ENCODE measurements around the gene DCAF7. TPM values are rescaled to one million over a fixed set of nuclear protein-coding genes. Genes with fewer than 3 reads are reported as not detected.

The DCAF7 gene
- polyA plus RNA-seq, 3 donors: 41.9 to 89.4 (median 58.1) TPM

DNA sequence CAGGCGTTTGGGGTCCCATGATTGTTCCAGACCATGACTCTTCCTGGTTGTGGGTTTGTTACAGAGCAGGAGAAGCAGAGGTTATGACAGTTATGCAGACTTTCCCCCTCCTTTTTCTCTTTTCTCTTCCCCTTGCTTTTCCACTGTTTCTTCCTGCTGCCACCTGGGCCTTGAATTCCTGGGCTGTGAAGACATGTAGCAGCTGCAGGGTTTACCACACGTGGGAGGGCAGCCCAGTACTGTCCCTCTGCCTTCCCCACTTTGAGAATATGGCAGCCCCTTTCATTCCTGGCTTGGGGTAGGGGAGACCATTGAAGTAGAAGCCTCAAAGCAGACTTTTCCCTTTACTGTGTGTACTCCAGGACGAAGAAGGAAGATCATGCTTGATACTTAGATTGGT lies 42.5 kb downstream of the DCAF7 start:
- TF ChIP-seq, protein P1, sequence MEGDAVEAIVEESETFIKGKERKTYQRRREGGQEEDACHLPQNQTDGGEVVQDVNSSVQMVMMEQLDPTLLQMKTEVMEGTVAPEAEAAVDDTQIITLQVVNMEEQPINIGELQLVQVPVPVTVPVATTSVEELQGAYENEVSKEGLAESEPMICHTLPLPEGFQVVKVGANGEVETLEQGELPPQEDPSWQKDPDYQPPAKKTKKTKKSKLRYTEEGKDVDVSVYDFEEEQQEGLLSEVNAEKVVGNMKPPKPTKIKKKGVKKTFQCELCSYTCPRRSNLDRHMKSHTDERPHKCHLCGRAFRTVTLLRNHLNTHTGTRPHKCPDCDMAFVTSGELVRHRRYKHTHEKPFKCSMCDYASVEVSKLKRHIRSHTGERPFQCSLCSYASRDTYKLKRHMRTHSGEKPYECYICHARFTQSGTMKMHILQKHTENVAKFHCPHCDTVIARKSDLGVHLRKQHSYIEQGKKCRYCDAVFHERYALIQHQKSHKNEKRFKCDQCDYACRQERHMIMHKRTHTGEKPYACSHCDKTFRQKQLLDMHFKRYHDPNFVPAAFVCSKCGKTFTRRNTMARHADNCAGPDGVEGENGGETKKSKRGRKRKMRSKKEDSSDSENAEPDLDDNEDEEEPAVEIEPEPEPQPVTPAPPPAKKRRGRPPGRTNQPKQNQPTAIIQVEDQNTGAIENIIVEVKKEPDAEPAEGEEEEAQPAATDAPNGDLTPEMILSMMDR (IDR thresholded peaks at IDR 0.05): no peak
- H3K4me3 ChIP-seq (replicated peaks in 1 of 3; ENCODE audit: low read depth in 2 of 3, low read length in 3 of 3): no peak overlapping the region
- H3K27ac ChIP-seq (ENCODE audit: low read depth in 1 of 2, low read length in 2 of 2): no peak overlapping the region
- no peaks in the 10 kb centered on the region for H3K4me1 Mint-ChIP-seq
- peaks cover 0 to 6% (median 0%) of the 10 kb centered on the region in 3 donors for H3K27me3 Mint-ChIP-seq (ENCODE audit: low read depth in 3 of 3)
- H3K36me3 ChIP-seq (replicated peaks in 1 of 2; ENCODE audit: control insufficient read depth in 1 of 2, insufficient read depth in 2 of 2, low read length in 2 of 2): peaks cover 55 to 71% of the 10 kb centered on the region in 2 donors
- H3K9me3 Mint-ChIP-seq: no peaks in the 10 kb centered on the region
- peak overlapping the region in 3 of 7 donors; percentile 25 to 78 (median 27) for H3K27ac Mint-ChIP-seq
- intact Hi-C loops (cut with micrococcal nuclease): no loop called here
- no peaks in the 10 kb centered on the region for H3K9me3 ChIP-seq (replicated peaks in 1 of 2; ENCODE audit: control insufficient read depth in 1 of 2, insufficient read depth in 1 of 2, low read length in 2 of 2)
- no peak for DNase-seq
- WGBS (ENCODE audit: insufficient coverage): 100% methylated on average over 2 of the region's 3 CpGs
- H3K4me3 Mint-ChIP-seq: no peak overlapping the region
- H3K27me3 ChIP-seq (ENCODE audit: control insufficient read depth in 2 of 2, insufficient read depth in 2 of 2, low read length in 2 of 2): no peaks in the 10 kb centered on the region
- no peaks in the 10 kb centered on the region for H4K20me1 ChIP-seq (ENCODE audit: insufficient read depth, low read length)
- no peaks in the 10 kb centered on the region for H3K79me2 ChIP-seq (ENCODE audit: insufficient read depth, low read length)
- no peak overlapping the region for H3K9ac ChIP-seq (ENCODE audit: insufficient read depth, low read length, poor library complexity, severe bottlenecking)
- H3K36me3 Mint-ChIP-seq: peaks cover 61 to 77% of the 10 kb centered on the region in 2 donors
- no peaks in the 10 kb centered on the region for H3K4me1 ChIP-seq (ENCODE audit: control insufficient read depth in 1 of 2, insufficient read depth in 2 of 2, low read length in 2 of 2)
- H3K4me2 ChIP-seq (replicated peaks; ENCODE audit: extremely low read depth, low read length, poor library complexity, severe bottlenecking): no peak overlapping the region
- H2AFZ ChIP-seq (ENCODE audit: insufficient read depth, low read depth, low read length, poor library complexity, severe bottlenecking): no peak overlapping the region

DNA sequence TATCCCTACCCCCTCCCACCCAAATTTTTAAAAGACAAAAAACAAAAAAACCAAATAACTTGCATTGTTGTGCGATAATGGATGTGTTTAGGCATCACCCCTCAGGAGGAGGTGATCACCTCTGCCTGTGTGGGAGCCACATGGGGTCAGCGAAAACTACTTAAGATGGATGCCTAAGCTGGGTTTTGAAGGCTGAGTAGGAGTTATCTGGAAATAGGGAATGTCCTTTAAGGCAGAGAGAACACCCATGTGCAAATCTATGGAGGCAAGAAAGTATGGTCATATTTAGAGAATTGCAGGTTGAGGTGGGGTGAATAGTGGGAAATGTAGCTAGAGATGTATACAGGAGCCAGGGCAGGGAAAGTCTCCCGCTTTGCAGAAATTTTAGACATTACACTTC lies 44.9 kb downstream of the DCAF7 start:
- Histone ChIP-seq H2AFZ (ENCODE audit: insufficient read depth, low read depth, low read length, poor library complexity, severe bottlenecking) (no peak overlapping the region), H3K4me2 (replicated peaks; ENCODE audit: extremely low read depth, low read length, poor library complexity, severe bottlenecking) (no peak overlapping the region), H3K36me3 (replicated peaks in 1 of 2; ENCODE audit: control insufficient read depth in 1 of 2, insufficient read depth in 2 of 2, low read length in 2 of 2) (peaks cover 32 to 47% of the 10 kb centered on the region in 2 donors), H3K4me1 (ENCODE audit: control insufficient read depth in 1 of 2, insufficient read depth in 2 of 2, low read length in 2 of 2) (peaks cover 2% of the 10 kb centered on the region in 2 donors), H4K20me1 (ENCODE audit: insufficient read depth, low read length) (no peaks in the 10 kb centered on the region), H3K27ac (ENCODE audit: low read depth in 1 of 2, low read length in 2 of 2) (no peak overlapping the region), H3K9me3 (replicated peaks in 1 of 2; ENCODE audit: control insufficient read depth in 1 of 2, insufficient read depth in 1 of 2, low read length in 2 of 2) (no peaks in the 10 kb centered on the region), H3K4me3 (replicated peaks in 1 of 3; ENCODE audit: low read depth in 2 of 3, low read length in 3 of 3) (no peak overlapping the region), H3K27me3 (ENCODE audit: control insufficient read depth in 2 of 2, insufficient read depth in 2 of 2, low read length in 2 of 2) (no peaks in the 10 kb centered on the region), H3K9ac (ENCODE audit: insufficient read depth, low read length, poor library complexity, severe bottlenecking) (no peak overlapping the region), H3K79me2 (ENCODE audit: insufficient read depth, low read length) (no peaks in the 10 kb centered on the region)
- Mint-ChIP-seq H3K9me3 (no peaks in the 10 kb centered on the region), H3K36me3 (peaks cover 39 to 54% of the 10 kb centered on the region in 2 donors), H3K4me3 (no peak overlapping the region), H3K27ac (no peak overlapping the region), H3K27me3 (ENCODE audit: low read depth in 3 of 3) (peaks cover 0 to 4% (median 0%) of the 10 kb centered on the region in 3 donors), H3K4me1 (peaks cover 2% of the 10 kb centered on the region)
- intact Hi-C loops (cut with micrococcal nuclease): no loop called here
- TF ChIP-seq, protein P1 (IDR thresholded peaks at IDR 0.05): no peak
- WGBS (ENCODE audit: insufficient coverage): 100% methylated on average over 1 of the region's 3 CpGs
- no peak for DNase-seq

Data from CD14-positive monocyte (primary cell).